Colonic mucosa (tissue), 4 donors: ENCODE measurements around the gene TRIO. TPM values are rescaled to one million over a fixed set of nuclear protein-coding genes. Genes with fewer than 3 reads are reported as not detected.

Experiments
- DNase-seq: peaks from one replicate; pipeline ENCODE4 v3.0.0-alpha.2; 2020
- H3K27ac ChIP-seq: fragments of 200-600 bp; one replicate; pipeline ENCODE4 v1.8.0; 2021
- H3K27me3 ChIP-seq: fragments of 200-600 bp; one replicate; pipeline ENCODE4 v1.8.0; 2021
- H3K36me3 ChIP-seq: fragments of 200-600 bp; one replicate; pipeline ENCODE4 v1.8.0; 2021
- H3K4me1 ChIP-seq: fragments of 200-600 bp; one replicate; pipeline ENCODE4 v1.8.0; 2021; ENCODE audit warnings: mild to moderate bottlenecking
- H3K4me3 ChIP-seq: fragments of 200-600 bp; one replicate; pipeline ENCODE4 v1.8.0; 2021
- H3K9ac ChIP-seq, 2 donors: one replicate each; pipeline ENCODE4 v1.7.0; 2013; ENCODE audit warnings: control low read depth in 2 of 2, low read depth in 2 of 2, low read length in 2 of 2
- H3K9me3 ChIP-seq: fragments of 200-600 bp; one replicate; pipeline ENCODE4 v1.8.0; 2021
- intact Hi-C: fragments of 100-400 bp; cut with DNase I; formaldehyde crosslinking; loops from one replicate; pipeline ENCODE4 v1.14.1; 2022
- total RNA-seq, 2 donors: library from RNA; stranded (reverse); fragmentation: NEBNext Ultra II Directional in 1 of 2; extraction: Animal tissue kit (Norgen Biotek cat#: 25700) in 1 of 2; gene quantifications; one replicate each; pipeline ENCODE4 v1.2.1, GENCODE V29; 2021
- TF ChIP-seq, protein P1 (sequence below): fragments of 200-600 bp; IDR thresholded peaks from one replicate; pipeline ENCODE4 v1.8.0; 2022; ENCODE audit warnings: antibody characterized with exemption, mild to moderate bottlenecking
- donor health status: healthy.
- donor health status: DM: no; HTN: no; CAD: no.
- donor health status: DM: no; HTN: no; CAD: no.

Gene TRIO
- total RNA-seq, 2 donors from 2014 or later: 134 to 138 TPM

GRCh38 chr5:14267166-14267838, 124.2 kb downstream of the TRIO start:
- Histone ChIP-seq H3K27ac (no peak overlapping the region), H3K4me3 (no peak overlapping the region), H3K27me3 (no peaks in the 10 kb centered on the region), H3K4me1 (peaks cover 15% of the 10 kb centered on the region), H3K9me3 (no peaks in the 10 kb centered on the region), H3K36me3 (no peaks in the 10 kb centered on the region), H3K9ac (no peak overlapping the region)
- DNase-seq: no peak
- TF ChIP-seq, protein P1, sequence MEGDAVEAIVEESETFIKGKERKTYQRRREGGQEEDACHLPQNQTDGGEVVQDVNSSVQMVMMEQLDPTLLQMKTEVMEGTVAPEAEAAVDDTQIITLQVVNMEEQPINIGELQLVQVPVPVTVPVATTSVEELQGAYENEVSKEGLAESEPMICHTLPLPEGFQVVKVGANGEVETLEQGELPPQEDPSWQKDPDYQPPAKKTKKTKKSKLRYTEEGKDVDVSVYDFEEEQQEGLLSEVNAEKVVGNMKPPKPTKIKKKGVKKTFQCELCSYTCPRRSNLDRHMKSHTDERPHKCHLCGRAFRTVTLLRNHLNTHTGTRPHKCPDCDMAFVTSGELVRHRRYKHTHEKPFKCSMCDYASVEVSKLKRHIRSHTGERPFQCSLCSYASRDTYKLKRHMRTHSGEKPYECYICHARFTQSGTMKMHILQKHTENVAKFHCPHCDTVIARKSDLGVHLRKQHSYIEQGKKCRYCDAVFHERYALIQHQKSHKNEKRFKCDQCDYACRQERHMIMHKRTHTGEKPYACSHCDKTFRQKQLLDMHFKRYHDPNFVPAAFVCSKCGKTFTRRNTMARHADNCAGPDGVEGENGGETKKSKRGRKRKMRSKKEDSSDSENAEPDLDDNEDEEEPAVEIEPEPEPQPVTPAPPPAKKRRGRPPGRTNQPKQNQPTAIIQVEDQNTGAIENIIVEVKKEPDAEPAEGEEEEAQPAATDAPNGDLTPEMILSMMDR: no peak
- intact Hi-C loops: loop anchor here (10.0 kb wide), 1 partner anchor 123 kb away; the partner anchor contains the start of gene TRIO

DNA sequence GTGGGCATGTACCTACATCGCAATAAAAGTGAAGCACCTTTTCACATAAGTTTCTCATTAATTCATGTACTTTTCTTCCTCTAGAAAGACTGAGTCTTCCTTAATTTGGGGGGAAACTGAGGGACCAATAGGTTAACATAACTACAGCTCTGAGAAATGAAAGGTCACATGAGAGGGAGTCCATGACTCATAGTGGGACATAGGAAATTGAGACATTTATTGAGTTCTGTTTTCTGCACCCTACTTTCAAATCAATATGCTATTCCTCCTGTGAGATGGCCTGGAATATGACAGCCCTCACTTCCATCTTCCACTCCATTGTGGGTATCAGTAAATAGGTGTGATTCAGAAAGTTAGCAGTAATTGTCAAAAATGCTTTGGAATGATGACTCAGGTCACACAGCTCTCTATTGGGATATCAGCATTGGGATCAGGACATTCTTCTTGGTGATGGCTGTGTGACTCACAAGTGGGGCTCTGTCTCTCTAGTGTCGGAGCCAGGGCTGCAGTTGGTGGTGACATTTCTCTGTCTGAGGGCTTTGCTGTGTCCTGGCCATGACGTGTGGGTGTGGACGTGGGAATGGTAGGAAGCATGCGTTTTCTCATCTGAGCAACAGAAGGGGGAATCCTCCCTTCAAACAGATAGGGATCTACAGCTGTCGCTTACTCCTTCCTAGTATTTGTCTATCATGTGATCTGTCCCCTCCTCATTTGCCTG, 125.0 kb downstream of the TRIO start:
- Histone ChIP-seq H3K27me3 (no peaks in the 10 kb centered on the region), H3K9me3 (no peaks in the 10 kb centered on the region), H3K27ac (peak overlapping the region; percentile 19), H3K4me1 (peaks cover 15% of the 10 kb centered on the region), H3K4me3 (no peak overlapping the region), H3K36me3 (no peaks in the 10 kb centered on the region), H3K9ac (no peak overlapping the region)
- intact Hi-C loops: loop anchor here (10.0 kb wide), 1 partner anchor 123 kb away; the partner anchor contains the start of gene TRIO
- DNase-seq: no peak
- TF ChIP-seq, protein P1: no peak

DNA sequence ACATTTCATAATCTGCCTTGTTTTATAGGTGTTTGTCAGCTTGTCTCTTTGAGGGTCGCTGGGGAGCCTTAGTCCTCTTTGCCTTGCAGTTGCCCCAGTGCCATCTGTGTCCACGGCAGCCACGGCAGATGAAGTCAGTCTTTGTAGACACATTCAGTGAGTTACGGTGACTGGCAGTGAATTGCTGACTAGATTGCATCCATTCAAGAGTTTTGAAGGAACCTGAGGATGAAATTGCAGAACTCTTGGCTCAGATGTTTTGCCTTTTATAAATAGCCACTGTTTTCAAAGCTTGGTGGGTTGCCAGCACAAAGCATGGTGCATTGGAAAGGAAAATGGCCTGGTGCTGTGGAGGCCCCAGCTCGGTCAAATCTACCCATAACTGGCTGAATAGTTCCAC, 125.6 kb downstream of the TRIO start:
- H3K36me3 ChIP-seq: no peaks in the 10 kb centered on the region
- H3K27ac ChIP-seq: peak overlapping the region; percentile 19
- no peaks in the 10 kb centered on the region for H3K9me3 ChIP-seq
- DNase-seq: no peak
- peaks cover 15% of the 10 kb centered on the region for H3K4me1 ChIP-seq
- H3K4me3 ChIP-seq: no peak overlapping the region
- no peak overlapping the region for H3K9ac ChIP-seq
- intact Hi-C loops: loop anchor here (10.0 kb wide), 1 partner anchor 124 kb away; the partner anchor contains the start of gene TRIO
- no peaks in the 10 kb centered on the region for H3K27me3 ChIP-seq
- TF ChIP-seq, protein P1: no peak

- no peaks in the 10 kb centered on the region for H3K27me3 ChIP-seq
- no peaks in the 10 kb centered on the region for H3K36me3 ChIP-seq
- TF ChIP-seq, protein P1: no peak
- H3K4me3 ChIP-seq: no peak overlapping the region
- peak overlapping the region; percentile 19 for H3K27ac ChIP-seq
- H3K9ac ChIP-seq: peak overlapping the region in 1 of 2 donors; percentile 36
- H3K9me3 ChIP-seq: no peaks in the 10 kb centered on the region
- intact Hi-C loops: loop anchor here (10.0 kb wide), 1 partner anchor 125 kb away; the partner anchor contains the start of gene TRIO
- no peak for DNase-seq
- peaks cover 15% of the 10 kb centered on the region for H3K4me1 ChIP-seq
These were observed 126.3 kb downstream of the TRIO start for GRCh38 chr5:14269395-14269794.

- Histone ChIP-seq H3K36me3 (no peaks in the 10 kb centered on the region), H3K27me3 (no peaks in the 10 kb centered on the region), H3K9me3 (no peaks in the 10 kb centered on the region), H3K9ac (peak overlapping the region in 1 of 2 donors; percentile 36), H3K27ac (peak overlapping the region; percentile 19), H3K4me1 (peaks cover 15% of the 10 kb centered on the region), H3K4me3 (no peak overlapping the region)
- intact Hi-C loops: loop anchor here (2.0 kb wide), 1 partner anchor 161 kb away; no protein-coding TSS in a partner anchor
- peak; percentile 49 for DNase-seq
- TF ChIP-seq, protein P1: peak; percentile 67
These were observed 127.1 kb downstream of the TRIO start for GRCh38 chr5:14270209-14270702.
